ENCODE measurements around the gene FCHO1.
A peak's percentile ranks its signal among the peaks of the same experiment; 100 is the strongest.
"Not testable (repeated sequence)": the region's sequence is repeated elsewhere in the genome, so short reads cannot be mapped to it uniquely, and the experiment has no call there.

FCHO1 gene

GRCh38 chr19:17758515-17758914 is 7.2 kb downstream of the FCHO1 start:
- Histone ChIP-seq H3K4me1 (ENCODE audit: control insufficient read depth, insufficient read depth, low read length) (no peaks in the 10 kb centered on the region), H3K36me3 (ENCODE audit: control insufficient read depth, insufficient read depth, low read length) (no peaks in the 10 kb centered on the region), H3K4me3 (ENCODE audit: low read length) (no peak overlapping the region), H3K9ac (ENCODE audit: low read length) (no peak overlapping the region), H3K27me3 (ENCODE audit: control insufficient read depth, insufficient read depth, low read length) (no peaks in the 10 kb centered on the region), H3K27ac (ENCODE audit: low read depth, low read length) (no peak overlapping the region)

GRCh38 chr19:17761148-17761547 is 9.9 kb downstream of the FCHO1 start:
- Histone ChIP-seq H3K4me1 (ENCODE audit: control insufficient read depth, insufficient read depth, low read length) (no peaks in the 10 kb centered on the region), H3K9ac (ENCODE audit: low read length) (no peak overlapping the region), H3K27ac (ENCODE audit: low read depth, low read length) (no peak overlapping the region), H3K36me3 (ENCODE audit: control insufficient read depth, insufficient read depth, low read length) (no peaks in the 10 kb centered on the region), H3K27me3 (ENCODE audit: control insufficient read depth, insufficient read depth, low read length) (no peaks in the 10 kb centered on the region), H3K4me3 (ENCODE audit: low read length) (no peak overlapping the region)

- Histone ChIP-seq H3K36me3 (ENCODE audit: control insufficient read depth, insufficient read depth, low read length) (no peaks in the 10 kb centered on the region), H3K27ac (ENCODE audit: low read depth, low read length) (no peak overlapping the region), H3K4me1 (ENCODE audit: control insufficient read depth, insufficient read depth, low read length) (no peaks in the 10 kb centered on the region), H3K27me3 (ENCODE audit: control insufficient read depth, insufficient read depth, low read length) (peaks cover 2% of the 10 kb centered on the region), H3K4me3 (ENCODE audit: low read length) (no peak overlapping the region), H3K9ac (ENCODE audit: low read length) (no peak overlapping the region)
These were observed 11.4 kb downstream of the FCHO1 start for GRCh38 chr19:17762505-17763229.

- no peak overlapping the region for H3K4me3 ChIP-seq (ENCODE audit: low read length)
- H3K9ac ChIP-seq (ENCODE audit: low read length), result no peak overlapping the region
- H3K27me3 ChIP-seq (ENCODE audit: control insufficient read depth, insufficient read depth, low read length), result peaks cover 2% of the 10 kb centered on the region
- no peaks in the 10 kb centered on the region for H3K36me3 ChIP-seq (ENCODE audit: control insufficient read depth, insufficient read depth, low read length)
- no peaks in the 10 kb centered on the region for H3K4me1 ChIP-seq (ENCODE audit: control insufficient read depth, insufficient read depth, low read length)
- H3K27ac ChIP-seq (ENCODE audit: low read depth, low read length), result no peak overlapping the region
These were observed 13.1 kb downstream of the FCHO1 start for GRCh38 chr19:17764348-17764747.

GRCh38 chr19:17765069-17765618 is 13.9 kb downstream of the FCHO1 start:
- Histone ChIP-seq H3K9ac (ENCODE audit: low read length) (no peak overlapping the region), H3K4me3 (ENCODE audit: low read length) (no peak overlapping the region), H3K36me3 (ENCODE audit: control insufficient read depth, insufficient read depth, low read length) (no peaks in the 10 kb centered on the region), H3K4me1 (ENCODE audit: control insufficient read depth, insufficient read depth, low read length) (no peaks in the 10 kb centered on the region), H3K27ac (ENCODE audit: low read depth, low read length) (no peak overlapping the region), H3K27me3 (ENCODE audit: control insufficient read depth, insufficient read depth, low read length) (peaks cover 2% of the 10 kb centered on the region)

GRCh38 chr19:17766543-17767131 is 15.4 kb downstream of the FCHO1 start:
- Histone ChIP-seq H3K27ac (ENCODE audit: low read depth, low read length) (no peak overlapping the region), H3K36me3 (ENCODE audit: control insufficient read depth, insufficient read depth, low read length) (no peaks in the 10 kb centered on the region), H3K4me3 (ENCODE audit: low read length) (peak overlapping the region; percentile 33), H3K27me3 (ENCODE audit: control insufficient read depth, insufficient read depth, low read length) (peaks cover 2% of the 10 kb centered on the region), H3K9ac (ENCODE audit: low read length) (no peak overlapping the region), H3K4me1 (ENCODE audit: control insufficient read depth, insufficient read depth, low read length) (no peaks in the 10 kb centered on the region)

GRCh38 chr19:17767559-17767958 is 16.3 kb downstream of the FCHO1 start:
- Histone ChIP-seq H3K36me3 (ENCODE audit: control insufficient read depth, insufficient read depth, low read length) (no peaks in the 10 kb centered on the region), H3K4me1 (ENCODE audit: control insufficient read depth, insufficient read depth, low read length) (no peaks in the 10 kb centered on the region), H3K27ac (ENCODE audit: low read depth, low read length) (no peak overlapping the region), H3K9ac (ENCODE audit: low read length) (no peak overlapping the region), H3K27me3 (ENCODE audit: control insufficient read depth, insufficient read depth, low read length) (peaks cover 2% of the 10 kb centered on the region), H3K4me3 (ENCODE audit: low read length) (no peak overlapping the region)

GRCh38 chr19:17770613-17771012 is 19.3 kb downstream of the FCHO1 start:
- no peak overlapping the region for H3K4me3 ChIP-seq (ENCODE audit: low read length)
- H3K27me3 ChIP-seq (ENCODE audit: control insufficient read depth, insufficient read depth, low read length), result peaks cover 2% of the 10 kb centered on the region
- H3K27ac ChIP-seq (ENCODE audit: low read depth, low read length), result no peak overlapping the region
- H3K9ac ChIP-seq (ENCODE audit: low read length), result no peak overlapping the region
- no peaks in the 10 kb centered on the region for H3K4me1 ChIP-seq (ENCODE audit: control insufficient read depth, insufficient read depth, low read length)
- H3K36me3 ChIP-seq (ENCODE audit: control insufficient read depth, insufficient read depth, low read length), result no peaks in the 10 kb centered on the region

GRCh38 chr19:17772172-17772571 is 20.9 kb downstream of the FCHO1 start:
- no peaks in the 10 kb centered on the region for H3K36me3 ChIP-seq (ENCODE audit: control insufficient read depth, insufficient read depth, low read length)
- H3K27me3 ChIP-seq (ENCODE audit: control insufficient read depth, insufficient read depth, low read length), result no peaks in the 10 kb centered on the region
- H3K9ac ChIP-seq (ENCODE audit: low read length), result no peak overlapping the region
- no peak overlapping the region for H3K4me3 ChIP-seq (ENCODE audit: low read length)
- no peak overlapping the region for H3K27ac ChIP-seq (ENCODE audit: low read depth, low read length)
- H3K4me1 ChIP-seq (ENCODE audit: control insufficient read depth, insufficient read depth, low read length), result no peaks in the 10 kb centered on the region

- no peaks in the 10 kb centered on the region for H3K36me3 ChIP-seq (ENCODE audit: control insufficient read depth, insufficient read depth, low read length)
- peaks cover 2% of the 10 kb centered on the region for H3K27me3 ChIP-seq (ENCODE audit: control insufficient read depth, insufficient read depth, low read length)
- H3K4me3 ChIP-seq (ENCODE audit: low read length), result no peak overlapping the region
These were observed 24.1 kb downstream of the FCHO1 start for GRCh38 chr19:17775245-17775927.

GRCh38 chr19:17775991-17776803 is 24.9 kb downstream of the FCHO1 start:
- Histone ChIP-seq H3K36me3 (ENCODE audit: control insufficient read depth, insufficient read depth, low read length) (no peaks in the 10 kb centered on the region), H3K27me3 (ENCODE audit: control insufficient read depth, insufficient read depth, low read length) (peaks cover 6% of the 10 kb centered on the region), H3K27ac (ENCODE audit: low read depth, low read length) (no peak overlapping the region), H3K9ac (ENCODE audit: low read length) (no peak overlapping the region), H3K4me1 (ENCODE audit: control insufficient read depth, insufficient read depth, low read length) (no peaks in the 10 kb centered on the region), H3K4me3 (ENCODE audit: low read length) (no peak overlapping the region)

More at GRCh38 chr19:17775245-17775927, 24.1 kb downstream of the FCHO1 start:
- H3K4me1 ChIP-seq (ENCODE audit: control insufficient read depth, insufficient read depth, low read length), result no peaks in the 10 kb centered on the region
- no peak overlapping the region for H3K9ac ChIP-seq (ENCODE audit: low read length)
- H3K27ac ChIP-seq (ENCODE audit: low read depth, low read length), result no peak overlapping the region

- not testable (repeated sequence) for H3K27me3 ChIP-seq (ENCODE audit: control insufficient read depth, insufficient read depth, low read length); H3K4me1 ChIP-seq (ENCODE audit: control insufficient read depth, insufficient read depth, low read length); H3K9ac ChIP-seq (ENCODE audit: low read length); H3K36me3 ChIP-seq (ENCODE audit: control insufficient read depth, insufficient read depth, low read length); H3K4me3 ChIP-seq (ENCODE audit: low read length); H3K27ac ChIP-seq (ENCODE audit: low read depth, low read length)
These were observed 26.6 kb downstream of the FCHO1 start for GRCh38 chr19:17777840-17778239.
